Sigmoid colon (tissue), 3 donors: ENCODE measurements around the gene NTM.

Source experiments
- POLR2A ChIP-seq, 2 donors: fragments of 450-650 bp; IDR thresholded peaks; one replicate each; pipeline ENCODE4 v1.6.1; 2016; ENCODE audit warnings: antibody characterized with exemption in 2 of 2, mild to moderate bottlenecking in 2 of 2, moderate library complexity in 2 of 2
- TF ChIP-seq, protein P1 (sequence below), 4 experiments: fragments of 450-650 bp in 3 of 4; fragments of 200-600 bp in 1 of 4; IDR thresholded peaks; one replicate each; pipeline ENCODE4 v1.5.1; 2016 to 2019; ENCODE audit warnings: antibody characterized with exemption in 4 of 4, mild to moderate bottlenecking in 3 of 4, moderate library complexity in 2 of 4

DNA sequence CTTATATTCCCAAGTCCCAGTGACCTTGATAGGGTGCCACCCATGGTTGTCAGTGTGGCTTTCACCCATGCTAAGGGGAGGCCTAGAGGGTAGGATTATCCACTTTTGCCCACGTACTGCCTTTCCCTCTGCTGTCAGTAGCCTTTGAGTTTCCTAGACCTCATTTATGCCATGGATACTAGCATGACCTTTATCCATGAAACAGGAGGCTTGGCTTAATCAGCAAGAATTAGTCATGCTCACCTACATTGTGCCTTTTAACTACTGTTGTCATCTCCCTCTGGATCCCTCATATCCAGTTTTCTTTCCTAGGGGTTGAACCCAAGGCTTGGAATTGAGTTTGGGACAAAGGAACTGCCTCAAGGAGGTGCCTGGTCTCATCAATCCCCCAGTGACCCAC, 716.7 kb downstream of the NTM start:
- TF ChIP-seq, protein P1, sequence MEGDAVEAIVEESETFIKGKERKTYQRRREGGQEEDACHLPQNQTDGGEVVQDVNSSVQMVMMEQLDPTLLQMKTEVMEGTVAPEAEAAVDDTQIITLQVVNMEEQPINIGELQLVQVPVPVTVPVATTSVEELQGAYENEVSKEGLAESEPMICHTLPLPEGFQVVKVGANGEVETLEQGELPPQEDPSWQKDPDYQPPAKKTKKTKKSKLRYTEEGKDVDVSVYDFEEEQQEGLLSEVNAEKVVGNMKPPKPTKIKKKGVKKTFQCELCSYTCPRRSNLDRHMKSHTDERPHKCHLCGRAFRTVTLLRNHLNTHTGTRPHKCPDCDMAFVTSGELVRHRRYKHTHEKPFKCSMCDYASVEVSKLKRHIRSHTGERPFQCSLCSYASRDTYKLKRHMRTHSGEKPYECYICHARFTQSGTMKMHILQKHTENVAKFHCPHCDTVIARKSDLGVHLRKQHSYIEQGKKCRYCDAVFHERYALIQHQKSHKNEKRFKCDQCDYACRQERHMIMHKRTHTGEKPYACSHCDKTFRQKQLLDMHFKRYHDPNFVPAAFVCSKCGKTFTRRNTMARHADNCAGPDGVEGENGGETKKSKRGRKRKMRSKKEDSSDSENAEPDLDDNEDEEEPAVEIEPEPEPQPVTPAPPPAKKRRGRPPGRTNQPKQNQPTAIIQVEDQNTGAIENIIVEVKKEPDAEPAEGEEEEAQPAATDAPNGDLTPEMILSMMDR (IDR thresholded peaks at IDR 0.05), result no peak
- TF ChIP-seq POLR2A (IDR thresholded peaks at IDR 0.05), result no peak
